Measurements from ENCODE around the gene ZNF605.

- TF ChIP-seq CTCF (IDR thresholded peaks at IDR 0.05) (no peak), EZH2 (IDR thresholded peaks at IDR 0.05; ENCODE audit: borderline replicate concordance, insufficient read depth, low read depth, low read length, poor library complexity, severe bottlenecking) (no peak)
Observed at GRCh38 chr12:132949936-132950837, 5.9 kb downstream of the ZNF605 start.

All from B cell (primary cell).